GM12873 (cell line): Measurements from ENCODE around the gene UTS2R.

Experiments
- TF ChIP-seq, protein P1 (sequence below): IDR thresholded peaks from 2 replicates; pipeline ENCODE4 v1.5.1; 2012; ENCODE audit warnings: low read depth, mild to moderate bottlenecking, moderate library complexity, low read length, control low read depth; ENCODE audit not compliant: insufficient read depth; ENCODE audit errors: missing control alignments

The UTS2R gene

DNA sequence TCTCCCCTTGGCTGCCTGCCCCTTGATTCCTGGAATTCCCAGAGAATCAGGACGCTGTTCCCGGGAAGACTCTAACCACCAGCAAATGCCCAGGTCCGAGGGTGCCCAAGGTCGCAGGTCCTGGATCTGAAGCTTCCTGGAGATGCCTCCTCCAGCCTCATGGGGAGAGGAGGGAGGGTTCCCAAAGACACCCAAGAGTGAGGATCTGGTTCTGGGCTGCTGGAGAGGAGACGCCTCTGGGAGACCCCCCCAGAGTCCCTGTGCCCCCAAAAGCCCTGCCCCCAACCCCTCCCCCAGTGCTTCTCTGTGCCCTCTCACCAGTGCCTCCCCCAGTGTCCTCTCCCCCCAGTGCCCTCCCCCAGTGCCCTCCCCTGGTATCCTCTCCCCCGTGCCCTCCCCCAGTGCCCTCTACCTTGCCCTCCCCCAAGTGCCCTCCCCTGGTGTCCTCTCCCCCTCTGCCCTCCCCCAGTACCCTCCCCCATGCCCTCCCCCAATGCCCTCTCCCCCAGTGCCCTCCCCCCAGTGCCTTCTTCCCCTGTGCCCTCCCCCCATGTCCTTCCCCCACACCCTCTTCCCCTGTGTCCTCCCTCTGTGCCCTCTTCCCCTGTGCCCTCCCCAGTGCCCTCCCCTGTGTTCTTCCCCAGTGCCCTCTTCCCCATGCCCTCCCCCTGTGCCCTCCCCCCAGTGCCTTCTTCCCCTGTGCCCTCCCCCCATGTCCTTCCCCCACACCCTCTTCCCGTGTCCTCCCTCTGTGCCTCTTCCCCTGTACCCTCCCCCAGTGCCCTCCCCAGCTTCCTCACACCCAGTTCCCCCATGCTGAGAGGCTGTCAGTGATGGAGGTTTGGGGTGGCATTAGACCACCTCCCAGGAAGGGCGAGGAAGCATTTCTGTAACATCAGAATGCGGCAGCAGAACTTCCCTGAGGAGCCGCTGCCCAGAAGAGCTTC lies 31.7 kb upstream of the UTS2R start:
- TF ChIP-seq, protein P1, sequence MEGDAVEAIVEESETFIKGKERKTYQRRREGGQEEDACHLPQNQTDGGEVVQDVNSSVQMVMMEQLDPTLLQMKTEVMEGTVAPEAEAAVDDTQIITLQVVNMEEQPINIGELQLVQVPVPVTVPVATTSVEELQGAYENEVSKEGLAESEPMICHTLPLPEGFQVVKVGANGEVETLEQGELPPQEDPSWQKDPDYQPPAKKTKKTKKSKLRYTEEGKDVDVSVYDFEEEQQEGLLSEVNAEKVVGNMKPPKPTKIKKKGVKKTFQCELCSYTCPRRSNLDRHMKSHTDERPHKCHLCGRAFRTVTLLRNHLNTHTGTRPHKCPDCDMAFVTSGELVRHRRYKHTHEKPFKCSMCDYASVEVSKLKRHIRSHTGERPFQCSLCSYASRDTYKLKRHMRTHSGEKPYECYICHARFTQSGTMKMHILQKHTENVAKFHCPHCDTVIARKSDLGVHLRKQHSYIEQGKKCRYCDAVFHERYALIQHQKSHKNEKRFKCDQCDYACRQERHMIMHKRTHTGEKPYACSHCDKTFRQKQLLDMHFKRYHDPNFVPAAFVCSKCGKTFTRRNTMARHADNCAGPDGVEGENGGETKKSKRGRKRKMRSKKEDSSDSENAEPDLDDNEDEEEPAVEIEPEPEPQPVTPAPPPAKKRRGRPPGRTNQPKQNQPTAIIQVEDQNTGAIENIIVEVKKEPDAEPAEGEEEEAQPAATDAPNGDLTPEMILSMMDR: no peak

DNA sequence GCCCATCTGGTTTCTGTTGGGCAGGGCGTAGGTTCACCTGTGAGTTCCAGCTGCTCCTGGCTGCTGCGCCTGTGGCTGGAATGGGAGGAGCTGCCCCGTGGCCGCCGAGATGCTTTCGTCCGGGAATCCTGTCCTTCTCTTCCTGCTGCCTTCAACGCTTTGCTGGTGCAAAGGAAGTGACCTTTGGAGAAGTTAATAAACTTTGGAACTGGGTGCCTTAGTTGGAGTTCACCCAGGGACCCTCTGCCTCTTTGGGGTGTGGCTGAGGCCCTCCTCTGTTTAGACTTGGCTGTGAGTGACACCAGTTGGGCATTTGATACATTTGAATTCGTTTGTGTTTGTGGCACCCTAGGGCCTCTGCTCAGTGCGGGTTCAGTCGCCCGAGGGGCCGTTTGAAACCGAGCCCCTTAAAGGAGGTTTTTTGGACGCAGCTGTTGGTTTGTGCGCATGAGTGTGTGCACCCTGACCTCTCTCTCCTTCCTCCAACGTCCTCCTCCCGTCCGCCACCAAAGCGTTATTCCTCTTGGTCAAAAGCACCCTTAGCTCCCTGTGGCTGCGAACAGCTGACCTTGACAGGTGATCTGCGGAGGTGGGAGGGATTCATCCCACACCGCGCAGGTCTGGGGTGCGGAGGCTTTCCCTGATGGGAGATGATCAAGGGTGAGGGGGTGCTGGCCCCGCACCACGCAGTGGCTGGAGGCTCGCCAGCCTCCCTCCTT lies 29.0 kb upstream of the UTS2R start:
- TF ChIP-seq, protein P1: no peak

DNA sequence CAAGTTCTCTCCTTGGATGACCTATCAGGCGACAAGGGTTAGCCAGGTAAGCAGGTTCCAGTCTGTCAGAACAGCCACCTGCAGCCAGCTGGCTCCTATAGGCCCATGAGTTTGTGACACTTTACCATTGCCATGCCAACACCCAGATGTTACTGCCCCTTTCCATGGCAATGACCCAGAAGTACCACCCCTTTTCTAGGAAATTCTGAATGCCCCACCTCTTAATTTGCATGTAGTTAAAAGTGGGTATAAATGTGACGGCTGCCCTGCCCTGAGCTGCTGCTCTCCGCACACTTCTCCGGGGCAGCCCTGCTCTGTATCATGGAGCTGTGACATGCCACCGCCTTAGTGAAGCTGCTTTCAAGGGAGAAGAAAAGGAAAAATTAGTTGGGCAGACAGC lies 28.0 kb upstream of the UTS2R start:
- TF ChIP-seq, protein P1: no peak

DNA sequence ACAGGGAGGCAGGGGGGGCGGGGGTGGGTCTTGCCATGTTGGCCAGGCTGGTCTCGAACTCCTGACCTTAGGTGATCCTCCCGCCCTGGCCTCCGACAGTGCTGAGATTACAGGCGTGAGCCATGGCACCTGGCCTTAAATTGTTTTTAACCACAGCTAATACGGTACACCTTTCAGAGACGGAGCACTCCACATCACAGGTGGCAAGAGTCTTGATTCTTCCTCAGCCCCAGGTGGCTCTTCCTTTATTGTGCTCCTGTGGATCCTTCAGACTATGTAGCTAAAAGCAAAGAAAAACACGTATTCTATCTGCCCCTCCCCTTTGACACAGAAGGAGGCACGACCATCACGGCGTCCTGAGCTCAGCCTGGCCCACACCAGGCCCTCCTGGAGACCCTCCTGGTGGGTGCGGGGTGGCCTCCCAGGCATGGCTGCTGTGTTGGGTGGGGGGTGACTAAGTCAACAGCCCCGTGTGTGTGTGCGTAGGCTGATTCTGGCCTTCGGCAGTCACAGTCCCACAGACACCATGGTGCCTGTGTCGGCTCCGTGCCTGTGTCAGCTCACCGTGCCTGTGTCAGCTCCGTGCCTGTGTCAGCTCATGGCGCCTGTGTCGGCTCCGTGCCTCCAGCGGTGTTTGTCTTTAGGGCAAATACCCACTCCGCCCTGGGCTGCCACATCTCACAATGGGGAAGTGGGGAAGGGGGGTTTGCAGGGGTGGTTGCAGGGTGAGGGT lies 27.2 kb upstream of the UTS2R start:
- TF ChIP-seq, protein P1: no peak

DNA sequence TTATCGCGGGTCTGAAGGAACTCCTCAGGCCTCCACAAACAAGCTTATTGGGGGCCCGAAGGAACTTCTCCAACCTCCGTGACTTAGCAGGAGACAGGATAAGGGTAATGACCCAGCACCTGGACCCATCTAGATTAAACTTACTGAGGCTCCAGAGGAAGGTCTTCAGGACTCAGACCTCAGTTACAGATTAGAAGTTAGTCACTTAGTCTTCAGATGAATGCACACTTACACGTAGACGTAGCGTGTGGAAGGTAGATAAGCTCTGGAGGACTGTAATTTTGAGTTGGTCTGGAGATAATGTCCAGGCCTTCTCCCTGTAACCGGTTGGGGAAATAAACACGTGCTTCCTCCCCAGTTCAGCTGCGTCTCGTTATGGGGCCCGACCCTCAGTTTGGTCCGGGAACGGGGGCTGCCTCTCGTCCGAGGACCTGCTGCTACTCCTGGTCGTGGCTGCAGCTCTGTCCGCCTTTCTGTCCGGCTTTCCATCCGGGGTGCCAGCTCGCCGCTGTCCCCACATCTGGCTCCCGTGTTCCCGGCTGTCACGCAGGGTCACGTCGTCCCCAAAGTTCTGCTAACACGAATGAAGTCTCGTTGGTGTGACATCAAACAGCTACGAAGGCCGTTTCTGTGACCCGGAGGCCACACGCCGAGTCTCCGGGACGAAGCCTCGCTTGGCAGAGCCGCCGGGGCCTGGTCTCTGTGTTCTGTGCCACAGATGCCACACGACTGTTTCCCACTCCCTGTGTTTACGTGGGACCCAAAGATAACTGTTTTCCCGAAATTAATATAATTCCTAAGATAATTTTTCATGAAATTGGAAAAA lies 26.2 kb upstream of the UTS2R start:
- TF ChIP-seq, protein P1: no peak

DNA sequence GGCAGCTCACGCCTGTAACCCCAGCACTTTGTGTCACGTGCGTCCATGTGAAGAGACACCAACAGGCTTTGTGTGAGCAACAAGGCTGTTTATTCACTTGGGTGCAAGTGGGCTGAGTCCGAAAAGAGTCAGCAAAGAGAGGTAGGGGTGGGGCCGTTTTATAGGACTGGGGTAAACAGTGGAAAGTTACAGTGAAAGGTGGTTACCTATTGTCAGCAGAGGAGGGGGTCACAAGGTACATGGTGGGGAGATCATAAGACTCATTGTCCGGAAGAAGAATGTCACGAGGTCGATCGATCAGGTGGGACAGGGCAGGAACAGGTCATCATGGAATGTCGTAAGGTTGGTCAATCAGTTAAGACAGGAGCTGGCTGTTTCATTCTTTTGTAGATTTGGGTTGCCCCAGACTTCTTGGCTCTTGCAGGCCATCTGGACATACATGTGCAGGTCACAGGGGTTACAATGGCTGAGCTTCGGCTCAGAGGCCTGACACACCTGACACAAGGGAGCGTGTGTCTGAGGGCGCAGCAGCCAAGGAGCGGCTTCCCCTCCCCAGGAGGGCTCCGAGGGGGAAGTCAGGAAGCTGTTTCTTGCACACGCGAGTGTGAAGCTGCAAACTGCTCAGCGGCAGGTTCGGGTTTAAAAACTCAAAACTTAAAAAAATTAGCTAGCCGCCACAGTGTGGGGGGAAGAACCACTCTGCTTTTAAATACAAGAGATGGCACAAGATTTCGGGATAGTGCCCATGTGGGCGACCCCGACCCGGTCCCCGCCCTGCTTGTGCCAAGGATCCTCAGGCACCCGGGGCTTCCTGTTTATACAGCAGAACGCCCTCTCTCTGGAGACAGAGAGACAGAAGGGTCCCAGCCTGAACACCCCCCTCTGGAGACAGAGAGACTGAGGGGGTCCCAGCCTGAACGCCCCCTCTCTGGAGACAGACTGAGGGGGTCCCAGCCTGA lies 24.9 kb upstream of the UTS2R start:
- TF ChIP-seq, protein P1: no peak
